Fibroblast of pulmonary artery (primary cell): ENCODE results near the gene HDHD2.
"Not testable (repeated sequence)": the region's sequence is repeated elsewhere in the genome, so short reads cannot be mapped to it uniquely, and the experiment has no call there.

ENCODE experiments used
- DNase-seq: peaks from one replicate; pipeline ENCODE4 v3.0.0-alpha.2; 2010; ENCODE audit warnings: low read depth
- H3K4me3 ChIP-seq: replicated peaks from 2 replicates; pipeline ENCODE4 v1.5.1; 2011; ENCODE audit warnings: low read depth, mild to moderate bottlenecking, control low read depth, low read length, moderate library complexity
- TF ChIP-seq, protein P1 (sequence below): IDR thresholded peaks from 2 replicates; pipeline ENCODE4 v1.5.1; 2011; ENCODE audit warnings: mild to moderate bottlenecking, control low read depth, low read length, inconsistent platforms; ENCODE audit errors: missing control alignments

Gene HDHD2

DNA sequence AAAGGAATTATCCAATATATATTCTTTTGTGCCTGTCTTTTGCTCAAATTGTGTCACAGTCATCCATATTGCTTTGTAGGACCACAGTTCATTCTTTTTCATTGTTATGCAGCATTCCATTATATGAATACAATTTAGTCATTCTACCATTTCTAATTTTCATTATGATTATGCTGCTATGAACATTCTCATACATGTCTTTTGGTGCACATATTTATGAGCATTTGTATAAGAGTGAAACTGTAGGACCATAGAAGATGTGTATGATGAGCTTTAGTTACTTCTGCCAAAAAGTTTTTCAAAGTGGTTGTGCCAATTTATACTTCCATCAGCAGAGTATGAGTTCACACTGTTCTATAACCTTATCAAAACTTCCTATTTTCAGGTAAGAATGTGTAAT, 18.2 kb upstream of the HDHD2 start:
- no peak overlapping the region for H3K4me3 ChIP-seq
- DNase-seq, result no peak
- TF ChIP-seq, protein P1, sequence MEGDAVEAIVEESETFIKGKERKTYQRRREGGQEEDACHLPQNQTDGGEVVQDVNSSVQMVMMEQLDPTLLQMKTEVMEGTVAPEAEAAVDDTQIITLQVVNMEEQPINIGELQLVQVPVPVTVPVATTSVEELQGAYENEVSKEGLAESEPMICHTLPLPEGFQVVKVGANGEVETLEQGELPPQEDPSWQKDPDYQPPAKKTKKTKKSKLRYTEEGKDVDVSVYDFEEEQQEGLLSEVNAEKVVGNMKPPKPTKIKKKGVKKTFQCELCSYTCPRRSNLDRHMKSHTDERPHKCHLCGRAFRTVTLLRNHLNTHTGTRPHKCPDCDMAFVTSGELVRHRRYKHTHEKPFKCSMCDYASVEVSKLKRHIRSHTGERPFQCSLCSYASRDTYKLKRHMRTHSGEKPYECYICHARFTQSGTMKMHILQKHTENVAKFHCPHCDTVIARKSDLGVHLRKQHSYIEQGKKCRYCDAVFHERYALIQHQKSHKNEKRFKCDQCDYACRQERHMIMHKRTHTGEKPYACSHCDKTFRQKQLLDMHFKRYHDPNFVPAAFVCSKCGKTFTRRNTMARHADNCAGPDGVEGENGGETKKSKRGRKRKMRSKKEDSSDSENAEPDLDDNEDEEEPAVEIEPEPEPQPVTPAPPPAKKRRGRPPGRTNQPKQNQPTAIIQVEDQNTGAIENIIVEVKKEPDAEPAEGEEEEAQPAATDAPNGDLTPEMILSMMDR, result no peak

DNA sequence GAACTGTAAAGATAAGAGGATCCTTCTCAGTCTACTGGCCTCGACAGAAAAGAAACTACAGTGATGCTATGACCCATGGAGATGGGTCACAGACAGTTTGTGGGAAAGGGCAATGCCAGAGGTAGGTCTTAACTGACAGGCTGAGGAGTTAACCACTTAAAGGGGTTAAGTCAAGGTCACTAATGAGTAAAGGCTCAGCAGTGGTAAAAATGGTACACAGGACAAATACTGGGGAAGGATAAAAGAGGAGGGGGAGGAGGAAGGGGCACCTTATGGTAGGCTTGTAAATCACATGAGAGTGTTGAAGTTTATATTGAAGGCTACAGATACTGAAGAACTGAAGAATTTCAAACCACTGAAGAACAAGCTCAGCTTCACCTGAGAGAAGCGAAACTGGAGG, 16.0 kb upstream of the HDHD2 start:
- DNase-seq, result no peak
- TF ChIP-seq, protein P1, result no peak

DNA sequence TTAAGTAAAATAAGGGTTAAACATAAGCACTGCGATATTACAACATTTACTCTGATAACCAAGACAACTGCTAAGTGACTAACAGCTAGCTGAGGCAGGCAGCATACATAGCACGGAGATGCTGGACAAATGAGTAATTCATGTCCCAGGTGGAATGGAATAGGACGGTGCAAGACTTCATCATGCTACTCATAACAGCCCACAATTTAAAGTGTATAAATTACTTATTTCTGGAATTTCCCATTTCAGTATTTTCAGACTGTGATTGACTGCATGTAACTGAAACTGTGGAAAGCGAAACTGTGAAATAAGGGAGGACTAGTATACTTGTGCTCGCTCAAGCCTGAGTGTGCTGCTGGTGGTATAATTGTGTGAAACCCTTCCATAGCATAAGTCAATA, 12.9 kb upstream of the HDHD2 start:
- DNase-seq, result peak; percentile 73
- H3K4me3 ChIP-seq, result peak overlapping the region; percentile 36

More for the DNA sequence above, 16.0 kb upstream of the HDHD2 start:
- H3K4me3 ChIP-seq, result no peak overlapping the region

DNA sequence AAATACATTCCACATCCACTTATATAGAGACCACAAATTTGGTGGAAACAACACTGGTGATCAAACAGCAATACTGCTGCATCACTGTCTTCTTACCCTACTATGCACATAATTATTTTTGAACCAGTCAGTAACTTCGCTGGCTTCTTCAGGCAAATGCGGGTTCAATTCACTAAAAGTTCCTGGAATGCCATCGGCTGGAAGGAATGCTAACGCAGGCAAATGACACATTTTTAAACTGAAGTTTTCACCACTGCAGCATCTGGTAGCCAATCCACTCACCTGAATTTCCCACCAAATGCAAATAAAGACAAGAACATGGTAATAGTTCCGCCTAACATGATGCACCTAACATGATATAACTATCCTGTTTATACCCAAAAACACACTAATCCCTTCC, 10.0 kb upstream of the HDHD2 start:
- H3K4me3 ChIP-seq, result no peak overlapping the region
- no peak for DNase-seq
- TF ChIP-seq, protein P1, result no peak

More for the DNA sequence above, 12.9 kb upstream of the HDHD2 start:
- TF ChIP-seq, protein P1, result no peak

DNA sequence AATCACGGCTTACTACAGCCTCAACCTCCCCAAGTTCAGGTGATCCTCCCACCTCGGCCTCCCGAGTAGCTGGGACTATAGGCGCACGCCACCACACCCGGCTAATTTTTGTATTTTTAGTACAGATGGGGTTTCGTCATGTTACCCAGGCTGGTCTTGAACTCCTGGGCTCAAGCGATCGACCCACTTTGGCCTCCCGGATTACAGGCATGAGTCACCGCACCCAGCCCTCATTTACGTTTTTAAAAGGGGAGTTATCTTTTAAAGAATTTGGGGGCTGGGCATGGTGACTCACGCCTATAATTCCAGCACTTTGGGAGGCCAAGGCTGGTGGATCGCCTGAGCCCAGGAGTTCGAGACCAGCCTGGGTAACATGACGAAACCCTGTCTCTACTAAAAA, 8.1 kb upstream of the HDHD2 start:
- H3K4me3 ChIP-seq, result not testable (repeated sequence)
- peak; percentile 46 for DNase-seq

DNA sequence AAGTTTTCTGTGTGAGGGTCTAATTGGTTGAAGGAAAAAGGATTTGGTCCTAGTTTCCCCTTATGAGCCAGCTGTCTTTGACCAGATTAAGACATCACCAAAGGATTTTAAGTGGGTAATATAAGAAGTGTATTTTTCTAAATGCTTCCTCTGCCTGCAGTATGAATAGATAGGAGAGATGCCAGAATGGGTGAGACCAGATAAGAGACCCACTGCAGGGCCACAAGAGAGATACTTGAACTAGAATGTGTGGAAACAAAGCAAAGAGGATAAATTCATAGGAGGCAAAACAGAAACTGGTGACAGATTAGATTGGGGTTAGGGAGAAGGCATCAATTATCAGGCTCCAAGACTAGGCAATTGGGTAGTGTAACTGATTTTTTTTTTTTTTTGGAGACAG, 1.1 kb upstream of the HDHD2 start:
- TF ChIP-seq, protein P1, result no peak
- DNase-seq, result no peak
- H3K4me3 ChIP-seq, result peak overlapping the region; percentile 67

DNA sequence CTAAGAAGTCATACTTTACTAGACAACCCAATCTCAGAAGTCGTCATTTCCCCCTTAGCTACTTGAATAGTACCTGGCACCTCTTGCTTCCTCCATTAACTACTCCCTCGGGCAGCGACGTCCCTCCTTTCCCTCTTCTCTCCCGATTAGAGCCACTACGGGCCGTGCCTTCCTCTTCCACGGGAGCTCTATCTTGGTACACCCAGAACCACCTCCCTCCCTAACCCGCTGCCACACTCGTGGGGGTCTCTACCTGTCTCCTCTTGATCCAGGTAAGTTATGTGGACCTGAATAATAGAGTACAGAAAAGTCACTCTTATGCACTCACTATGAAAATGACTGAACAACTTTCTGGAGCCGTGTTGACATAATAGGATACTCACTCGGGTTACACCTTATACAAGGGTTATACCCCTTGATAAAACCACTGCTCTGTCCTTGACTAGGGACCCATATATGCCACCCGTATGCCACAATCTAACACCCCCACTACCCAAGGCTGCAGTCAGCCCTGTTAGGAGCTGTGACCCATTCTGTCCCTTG, 595 bp upstream of the HDHD2 start:
- TF ChIP-seq, protein P1, result no peak
- H3K4me3 ChIP-seq, result peak overlapping the region; percentile 67
- no peak for DNase-seq
